CMK (cell line): ENCODE data around the gene TTK.
"Not testable (repeated sequence)": the region's sequence is repeated elsewhere in the genome, so short reads cannot be mapped to it uniquely, and the experiment has no call there.

ENCODE experiments used
- DNase-seq: peaks from one replicate; pipeline ENCODE4 v3.0.0-alpha.2; 2010; ENCODE audit warnings: low read depth

TTK gene

DNA sequence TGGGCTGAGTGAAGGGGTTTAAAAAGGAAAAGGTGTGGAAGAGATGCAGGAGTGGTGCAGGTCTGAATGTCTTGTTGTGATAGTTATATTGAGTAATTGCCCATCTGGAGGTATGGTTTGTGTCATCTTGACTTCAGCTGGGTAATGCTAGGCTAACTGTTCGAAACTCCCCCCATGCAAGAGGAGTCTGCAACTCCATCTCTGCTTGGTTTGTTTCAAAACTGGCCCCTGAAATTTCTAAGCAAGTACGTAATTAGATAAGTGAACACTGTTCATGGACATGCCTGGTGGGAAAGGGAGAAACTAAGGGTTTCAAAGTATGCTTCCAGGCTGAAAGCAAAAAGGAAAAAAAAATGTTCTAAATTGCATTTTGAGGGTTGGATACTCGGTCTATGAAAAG, 17.1 kb downstream of the TTK start:
- no peak for DNase-seq

- no peak for DNase-seq
Measured at GRCh38 chr6:80022803-80023202, 18.4 kb downstream of the TTK start.

GRCh38 chr6:80028589-80028988, 24.1 kb downstream of the TTK start:
- DNase-seq: no peak

- DNase-seq: no peak
Measured at GRCh38 chr6:80029470-80029869, 25.0 kb downstream of the TTK start.

GRCh38 chr6:80048220-80048619, 43.8 kb downstream of the TTK start:
- DNase-seq: not testable (repeated sequence)

DNA sequence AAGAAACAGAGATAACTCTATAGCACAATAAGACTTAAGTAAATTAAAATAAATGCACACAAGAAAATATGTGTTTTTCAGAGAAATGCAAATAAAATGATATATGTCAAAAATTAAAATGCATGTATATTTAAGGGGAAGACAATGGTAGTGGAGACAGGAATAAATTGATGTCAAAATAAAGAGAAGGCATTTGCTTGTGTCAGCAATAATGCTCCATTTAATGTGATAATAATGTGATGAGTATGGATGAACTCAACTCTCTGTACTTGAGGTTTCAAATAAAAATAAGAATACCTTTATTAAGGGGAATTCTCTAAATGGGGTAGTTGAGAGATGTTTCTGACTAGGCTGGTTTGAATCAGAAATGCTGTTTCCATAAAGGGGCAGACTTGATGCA, 56.3 kb downstream of the TTK start:
- no peak for DNase-seq

- not testable (repeated sequence) for DNase-seq
Measured at GRCh38 chr6:80068146-80068545, 63.7 kb downstream of the TTK start.

DNA sequence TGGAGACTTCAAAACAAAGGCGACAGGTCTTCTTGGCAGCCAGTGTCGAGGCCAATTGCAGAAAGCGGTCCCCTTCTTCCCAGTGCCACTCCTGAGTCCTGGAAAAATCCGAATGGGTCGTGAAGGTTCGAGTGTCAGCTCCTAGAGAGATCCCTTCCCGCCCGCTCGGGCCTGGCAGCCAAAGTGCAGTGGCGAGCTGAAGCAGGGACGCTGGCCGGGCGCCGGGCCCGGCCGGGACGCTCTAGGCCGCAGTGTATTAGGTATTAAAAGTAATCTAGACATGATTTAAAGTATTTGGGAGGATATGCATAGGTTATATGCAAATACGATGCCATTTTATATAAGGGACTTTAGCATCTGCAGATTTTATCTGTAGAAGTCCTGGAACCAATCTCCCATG, 66.0 kb downstream of the TTK start:
- DNase-seq: not testable (repeated sequence)

DNA sequence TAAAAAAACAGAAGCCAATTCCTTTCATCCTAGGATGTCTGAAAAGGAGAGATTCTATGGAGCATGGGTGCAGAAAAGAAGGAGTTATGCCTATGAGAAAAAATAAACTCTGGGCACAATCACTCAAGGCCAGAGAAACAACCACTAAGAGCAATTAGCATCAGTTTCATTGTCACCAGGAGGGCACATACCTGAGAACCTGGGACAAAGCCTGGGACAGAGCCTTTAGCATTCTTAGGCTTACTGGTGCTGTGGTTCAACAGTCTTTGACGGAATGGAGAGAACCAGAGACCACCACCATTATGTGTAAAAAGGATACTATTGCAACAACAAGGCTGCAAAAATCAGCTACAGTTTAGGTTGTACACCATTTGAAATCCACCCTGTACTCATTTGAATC, 72.6 kb downstream of the TTK start:
- DNase-seq: no peak

DNA sequence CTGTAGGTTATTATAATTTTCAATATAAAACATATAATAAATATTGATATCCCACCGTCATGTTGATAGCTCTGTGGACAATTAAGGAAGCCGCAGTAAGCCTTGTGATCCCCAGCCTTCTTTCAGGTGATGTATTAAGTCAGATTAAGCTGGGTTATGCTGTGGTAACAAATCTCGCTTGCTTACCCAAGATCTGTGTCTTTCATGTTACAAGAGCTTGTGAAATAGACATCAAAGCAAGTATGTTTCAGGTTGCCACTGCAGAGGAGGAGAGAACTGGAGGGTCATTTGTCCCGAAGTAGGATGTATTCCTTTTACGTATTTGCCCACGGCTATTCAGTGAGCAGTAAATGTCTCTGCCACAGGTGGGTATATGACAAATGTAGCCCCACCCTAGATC, 84.2 kb downstream of the TTK start:
- no peak for DNase-seq

GRCh38 chr6:80091506-80091905, 87.1 kb downstream of the TTK start:
- no peak for DNase-seq
